PC-3 (cell line): ENCODE measurements around the gene TULP3. TPM values are rescaled to one million over a fixed set of nuclear protein-coding genes. Genes with fewer than 3 reads are reported as not detected.

ENCODE experiments used
- ATAC-seq: fragments of 200-7000 bp; cut with Tn5 transposase; 2 replicates; pipeline ENCODE4 v1.9.1; 2020; ENCODE audit warnings: mild to moderate bottlenecking, moderate library complexity
- BruUV-seq: library from RNA; stranded (reverse); fragments of 400-500 nt; replicated peaks from 2 replicates; lab custom pipeline; 2021; lab: Mats Ljungman, UMichigan
- CTCF ChIA-PET: fragments of 300-600 bp; sonication (Branson Sonifier 250); formaldehyde crosslinking; loops from one replicate; lab custom pipeline; 2022; ENCODE audit warnings: antibody characterized with exemption; lab: Charles Lee
- POLR2A ChIA-PET: fragments of 300-600 bp; sonication (Branson Sonifier 250); formaldehyde crosslinking; loops from one replicate; lab custom pipeline; 2022; ENCODE audit warnings: antibody characterized with exemption; ENCODE audit not compliant: unreplicated experiment; lab: Charles Lee
- DNase-seq: peaks from one replicate; pipeline ENCODE4 v3.0.0-alpha.2; 2015
- H2AFZ ChIP-seq: fragments of 300-600 bp; sonication (generic); 2 replicates; pipeline ENCODE4 v1.6.0; 2016; ENCODE audit warnings: antibody characterized with exemption, low read length
- H3F3A ChIP-seq: fragments of 300-600 bp; sonication (generic); one replicate; pipeline ENCODE4 v1.6.0; 2017; ENCODE audit warnings: antibody characterized with exemption, low read length, control low read depth, mild to moderate bottlenecking; ENCODE audit not compliant: unreplicated experiment
- H3K27ac ChIP-seq: fragments of 300-600 bp; sonication (generic); 2 replicates; pipeline ENCODE4 v1.5.1; 2016; ENCODE audit warnings: mild to moderate bottlenecking, low read length
- H3K27me3 ChIP-seq: fragments of 300-600 bp; sonication (generic); 2 replicates; pipeline ENCODE4 v1.6.1; 2016; ENCODE audit warnings: low read length, mixed read lengths
- H3K36me3 ChIP-seq: fragments of 300-600 bp; sonication (generic); 2 replicates; pipeline ENCODE4 v1.6.1; 2016; ENCODE audit warnings: low read depth, mixed run types, low read length, mixed read lengths
- H3K4me1 ChIP-seq: fragments of 300-600 bp; sonication (generic); 2 replicates; pipeline ENCODE4 v1.5.1; 2016; ENCODE audit warnings: low read length; ENCODE audit not compliant: insufficient read depth
- H3K4me2 ChIP-seq: fragments of 300-600 bp; sonication (generic); 2 replicates; pipeline ENCODE4 v1.6.0; 2016; ENCODE audit warnings: low read length
- H3K4me3 ChIP-seq: fragments of 300-600 bp; sonication (generic); 2 replicates; pipeline ENCODE4 v1.5.1; 2016; ENCODE audit warnings: mild to moderate bottlenecking, low read length, mixed read lengths
- H3K79me2 ChIP-seq: fragments of 300-600 bp; sonication (generic); 2 replicates; pipeline ENCODE4 v1.6.1; 2017; ENCODE audit warnings: low read length, mixed read lengths
- H3K9ac ChIP-seq: fragments of 300-600 bp; sonication (generic); 2 replicates; pipeline ENCODE4 v1.6.0; 2016; ENCODE audit warnings: mild to moderate bottlenecking, low read length
- H3K9me2 ChIP-seq: fragments of 300-600 bp; sonication (generic); replicated peaks from 2 replicates; pipeline ENCODE4 v1.6.1; 2016; ENCODE audit warnings: mixed run types, low read length, mixed read lengths
- H3K9me3 ChIP-seq: fragments of 300-600 bp; sonication (generic); 2 replicates; pipeline ENCODE4 v1.6.1; 2016; ENCODE audit warnings: low read length, mixed read lengths
- H4K20me1 ChIP-seq: fragments of 300-600 bp; sonication (generic); 2 replicates; pipeline ENCODE4 v1.6.1; 2016; ENCODE audit warnings: low read length, mixed read lengths
- EZH2 ChIP-seq: fragments of 300-600 bp; sonication (generic); IDR thresholded peaks from one replicate; pipeline ENCODE4 v1.6.1; 2017; ENCODE audit warnings: antibody characterized with exemption, mild to moderate bottlenecking, low read length; ENCODE audit not compliant: unreplicated experiment
- EZH2phosphoT487 ChIP-seq: fragments of 300-600 bp; sonication (generic); IDR thresholded peaks from 2 replicates; pipeline ENCODE4 v1.6.1; 2018; ENCODE audit warnings: mild to moderate bottlenecking, antibody characterized with exemption, low read length, borderline replicate concordance
- intact Hi-C: fragments of 100-400 bp; cut with micrococcal nuclease; formaldehyde crosslinking; loops from 2 replicates; pipeline ENCODE4 v1.9.0; 2023
- total RNA-seq: library from RNA; depleted of rRNA; stranded (reverse); fragments of >200 nt; gene quantifications from 2 replicates; pipeline ENCODE4 v1.2.3, GENCODE V29; 2014
- TF ChIP-seq, protein P1 (sequence below): fragments of 300-600 bp; sonication (generic); conservative IDR thresholded peaks from 2 replicates; pipeline ENCODE4 v1.5.1; 2017; ENCODE audit warnings: antibody characterized with exemption, low read depth, mild to moderate bottlenecking, low read length

TULP3 gene
- total RNA-seq, 1 experiment from 2014 or later: 22.6 TPM

DNA sequence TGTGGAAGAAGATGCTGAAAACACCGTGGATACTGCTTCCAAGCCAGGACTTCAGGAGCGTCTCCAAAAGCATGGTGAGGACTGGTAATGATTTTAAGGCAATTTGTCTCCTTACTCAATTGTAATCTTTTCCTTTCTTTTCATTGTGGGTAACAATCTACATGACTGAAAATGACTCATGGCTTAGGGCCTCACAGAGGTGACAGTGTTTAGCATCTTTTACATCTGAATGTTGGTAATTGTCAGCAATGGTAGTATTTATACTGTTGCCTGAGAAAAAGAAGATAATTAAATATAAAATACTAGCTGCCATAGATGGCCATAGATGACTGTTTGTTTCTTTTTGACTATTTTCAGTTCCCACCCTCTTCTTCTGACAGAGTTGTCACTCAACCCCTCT, 31.6 kb downstream of the TULP3 start:
- intact Hi-C loops: no loop called here
- peaks cover 3% of the 10 kb centered on the region for H3K36me3 ChIP-seq
- no peaks in the 10 kb centered on the region for H3K79me2 ChIP-seq
- H3K4me3 ChIP-seq: no peak overlapping the region
- no TSS peak for BruUV-seq
- no peaks in the 10 kb centered on the region for H4K20me1 ChIP-seq
- no peaks in the 10 kb centered on the region for H3K9me3 ChIP-seq
- ChIA-PET CTCF (no interaction called here), POLR2A (no interaction called here)
- H3F3A ChIP-seq: no peaks in the 10 kb centered on the region
- no peak overlapping the region for H3K9ac ChIP-seq
- H3K4me2 ChIP-seq: no peak overlapping the region
- TF ChIP-seq, protein P1, sequence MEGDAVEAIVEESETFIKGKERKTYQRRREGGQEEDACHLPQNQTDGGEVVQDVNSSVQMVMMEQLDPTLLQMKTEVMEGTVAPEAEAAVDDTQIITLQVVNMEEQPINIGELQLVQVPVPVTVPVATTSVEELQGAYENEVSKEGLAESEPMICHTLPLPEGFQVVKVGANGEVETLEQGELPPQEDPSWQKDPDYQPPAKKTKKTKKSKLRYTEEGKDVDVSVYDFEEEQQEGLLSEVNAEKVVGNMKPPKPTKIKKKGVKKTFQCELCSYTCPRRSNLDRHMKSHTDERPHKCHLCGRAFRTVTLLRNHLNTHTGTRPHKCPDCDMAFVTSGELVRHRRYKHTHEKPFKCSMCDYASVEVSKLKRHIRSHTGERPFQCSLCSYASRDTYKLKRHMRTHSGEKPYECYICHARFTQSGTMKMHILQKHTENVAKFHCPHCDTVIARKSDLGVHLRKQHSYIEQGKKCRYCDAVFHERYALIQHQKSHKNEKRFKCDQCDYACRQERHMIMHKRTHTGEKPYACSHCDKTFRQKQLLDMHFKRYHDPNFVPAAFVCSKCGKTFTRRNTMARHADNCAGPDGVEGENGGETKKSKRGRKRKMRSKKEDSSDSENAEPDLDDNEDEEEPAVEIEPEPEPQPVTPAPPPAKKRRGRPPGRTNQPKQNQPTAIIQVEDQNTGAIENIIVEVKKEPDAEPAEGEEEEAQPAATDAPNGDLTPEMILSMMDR: no peak
- TF ChIP-seq EZH2 (no peak), EZH2phosphoT487 (no peak)
- H3K4me1 ChIP-seq: peaks cover 9% of the 10 kb centered on the region
- no peak overlapping the region for H3K27ac ChIP-seq
- no peak for DNase-seq
- no peak overlapping the region for H2AFZ ChIP-seq
- H3K27me3 ChIP-seq: no peaks in the 10 kb centered on the region
- H3K9me2 ChIP-seq: no peaks in the 10 kb centered on the region
- no peak for ATAC-seq

DNA sequence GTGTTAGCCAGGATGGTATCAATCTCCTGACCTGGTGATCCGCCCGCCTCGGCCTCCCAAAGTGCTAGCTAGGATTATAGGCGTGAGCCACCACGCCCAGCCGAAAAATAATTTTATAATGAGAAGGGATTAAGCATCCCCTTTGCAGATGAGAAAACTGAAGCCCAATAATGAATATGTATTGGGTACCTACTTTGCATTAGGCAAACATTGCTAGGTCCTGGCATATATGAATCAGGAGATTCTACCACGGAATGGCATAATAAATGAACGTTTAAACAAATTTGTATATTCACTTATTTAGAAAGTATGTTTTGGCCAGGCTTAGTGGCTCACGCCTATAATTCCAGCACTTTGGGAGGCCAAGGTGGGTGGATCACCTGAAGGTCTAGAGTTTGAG, 32.4 kb downstream of the TULP3 start:
- Histone ChIP-seq H3K9ac (no peak overlapping the region), H3K4me1 (peaks cover 9% of the 10 kb centered on the region), H3K36me3 (peaks cover 3% of the 10 kb centered on the region), H3K4me3 (no peak overlapping the region), H3F3A (no peaks in the 10 kb centered on the region), H3K9me3 (no peaks in the 10 kb centered on the region), H2AFZ (no peak overlapping the region), H3K79me2 (no peaks in the 10 kb centered on the region), H3K9me2 (no peaks in the 10 kb centered on the region), H3K27me3 (no peaks in the 10 kb centered on the region), H4K20me1 (no peaks in the 10 kb centered on the region), H3K27ac (no peak overlapping the region), H3K4me2 (no peak overlapping the region)
- ChIA-PET CTCF (no interaction called here), POLR2A (no interaction called here)
- BruUV-seq: no TSS peak
- ATAC-seq (no peak), DNase-seq (no peak)
- intact Hi-C loops: no loop called here
- TF ChIP-seq, protein P1: no peak
- TF ChIP-seq EZH2phosphoT487 (no peak), EZH2 (no peak)

DNA sequence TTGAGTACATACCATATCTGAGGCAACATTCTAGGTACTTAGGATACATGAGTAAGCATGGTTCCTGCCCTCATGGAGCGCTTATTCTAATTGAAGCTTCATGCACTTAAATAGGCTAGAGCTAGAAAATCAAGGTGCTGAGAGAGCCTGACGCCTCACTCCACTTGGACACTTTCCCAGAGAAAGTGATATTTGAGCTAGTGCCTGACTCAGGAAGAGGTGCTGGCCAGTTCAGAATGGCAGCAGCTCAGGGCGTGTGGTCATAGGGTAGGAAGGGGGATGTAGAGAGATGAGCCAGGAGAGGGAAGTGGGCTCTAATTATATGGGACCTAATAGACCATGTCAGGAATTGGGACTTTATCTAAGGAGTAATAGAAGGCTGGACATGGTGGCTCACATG, 33.3 kb downstream of the TULP3 start:
- ChIA-PET CTCF (interaction anchor here (0.6 kb wide), 2 partner anchors 199 to 352 kb away, joined by 3 to 4 read pairs; no protein-coding TSS in a partner anchor), POLR2A (no interaction called here)
- Histone ChIP-seq H3K4me3 (no peak overlapping the region), H3F3A (no peaks in the 10 kb centered on the region), H3K9ac (no peak overlapping the region), H2AFZ (no peak overlapping the region), H3K27ac (no peak overlapping the region), H3K79me2 (no peaks in the 10 kb centered on the region), H4K20me1 (no peaks in the 10 kb centered on the region), H3K4me2 (no peak overlapping the region), H3K9me3 (no peaks in the 10 kb centered on the region), H3K36me3 (peaks cover 3% of the 10 kb centered on the region), H3K4me1 (peaks cover 9% of the 10 kb centered on the region), H3K9me2 (no peaks in the 10 kb centered on the region), H3K27me3 (no peaks in the 10 kb centered on the region)
- TF ChIP-seq EZH2phosphoT487 (no peak), EZH2 (no peak)
- TF ChIP-seq, protein P1: no peak
- ATAC-seq (peak; percentile 87), DNase-seq (peak; percentile 61)
- no TSS peak for BruUV-seq
- intact Hi-C loops: no loop called here
